ENCODE measurements around the gene MTPN. TPM values are rescaled to one million over a fixed set of nuclear protein-coding genes. Genes with fewer than 3 reads are reported as not detected.

Gene MTPN
- total RNA-seq, 2 experiments from 2014 or later, result 91.3 to 281 TPM

GRCh38 chr7:135970682-135971365 lies 6.3 kb downstream of the MTPN start:
- peaks cover 80% of the 10 kb centered on the region for H3K36me3 ChIP-seq (ENCODE audit: insufficient read depth, low read length)
- H3K9me3 ChIP-seq (ENCODE audit: low read length), result peaks cover 15% of the 10 kb centered on the region; the same call in 1 of the 2 replicates
- H3K4me2 ChIP-seq (ENCODE audit: low read length), result peak overlapping the region; percentile 98
- peak; percentile 80 for DNase-seq (ENCODE audit: low spot score)
- H3K79me2 ChIP-seq (ENCODE audit: insufficient read depth, low read depth, low read length), result peaks cover 97% of the 10 kb centered on the region
- H3K4me3 ChIP-seq (ENCODE audit: low read depth, low read length, poor library complexity, severe bottlenecking), result peak overlapping the region; percentile 97
- peak overlapping the region; percentile 93 for H3K27ac ChIP-seq (ENCODE audit: low read depth, low read length, poor library complexity, severe bottlenecking)
- intact Hi-C loops (cut with micrococcal nuclease; ENCODE audit: unreplicated experiment), result loop anchor here (5.0 to 10.0 kb wide), 2 partner anchors 321 to 406 kb away; no protein-coding TSS in a partner anchor
- no TSS peak for BruUV-seq (replicated peaks)
- H4K20me1 ChIP-seq (ENCODE audit: insufficient read depth, low read length), result peaks cover 54% of the 10 kb centered on the region
- CTCF ChIA-PET (ENCODE audit: unreplicated experiment), result no interaction called here
- no peak for TF ChIP-seq CTCF (conservative IDR thresholded peaks at IDR 0.05; ENCODE audit: low read length)
- no peak for TF ChIP-seq EZH2phosphoT487 (IDR thresholded peaks at IDR 0.05; ENCODE audit: borderline replicate concordance, low read depth, low read length)
- peaks cover 79% of the 10 kb centered on the region for H3K4me1 ChIP-seq (ENCODE audit: insufficient read depth, low read length, poor library complexity, severe bottlenecking)
- POLR2A ChIA-PET, result interaction anchor here (0.7 to 1.6 kb wide), 9 partner anchors 9 to 390 kb away, joined by 3 to 7 read pairs (median 4); no protein-coding TSS in a partner anchor
- no peaks in the 10 kb centered on the region for H3K9me2 ChIP-seq (ENCODE audit: insufficient read depth, low read length)
- H2AFZ ChIP-seq (ENCODE audit: low read length), result no peak overlapping the region

GRCh38 chr7:135970045-135970444 lies 7.1 kb downstream of the MTPN start:
- H3K4me2 ChIP-seq (ENCODE audit: low read length), result peak overlapping the region; percentile 98; the same call in 1 of the 2 replicates
- no peak for DNase-seq (ENCODE audit: low spot score)
- peaks cover 97% of the 10 kb centered on the region for H3K79me2 ChIP-seq (ENCODE audit: insufficient read depth, low read depth, low read length)
- TF ChIP-seq EZH2phosphoT487 (IDR thresholded peaks at IDR 0.05; ENCODE audit: borderline replicate concordance, low read depth, low read length) (no peak), CTCF (conservative IDR thresholded peaks at IDR 0.05; ENCODE audit: low read length) (no peak)
- H3K9me2 ChIP-seq (ENCODE audit: insufficient read depth, low read length), result no peaks in the 10 kb centered on the region
- BruUV-seq (replicated peaks), result no TSS peak
- H3K9me3 ChIP-seq (ENCODE audit: low read length), result peaks cover 15% of the 10 kb centered on the region; the same call in 1 of the 2 replicates
- CTCF ChIA-PET (ENCODE audit: unreplicated experiment), result no interaction called here
- H3K36me3 ChIP-seq (ENCODE audit: insufficient read depth, low read length), result peaks cover 78% of the 10 kb centered on the region
- POLR2A ChIA-PET, result interaction anchor here (0.7 to 1.6 kb wide), 7 partner anchors 12 to 391 kb away, joined by 3 to 7 read pairs (median 4); no protein-coding TSS in a partner anchor
- peaks cover 87% of the 10 kb centered on the region for H3K4me1 ChIP-seq (ENCODE audit: insufficient read depth, low read length, poor library complexity, severe bottlenecking)
- peak overlapping the region; percentile 93 for H3K27ac ChIP-seq (ENCODE audit: low read depth, low read length, poor library complexity, severe bottlenecking)
- no peak overlapping the region for H3K4me3 ChIP-seq (ENCODE audit: low read depth, low read length, poor library complexity, severe bottlenecking)
- intact Hi-C loops (cut with micrococcal nuclease; ENCODE audit: unreplicated experiment), result loop anchor here (5.0 to 10.0 kb wide), 2 partner anchors 322 to 405 kb away; no protein-coding TSS in a partner anchor
- peaks cover 47% of the 10 kb centered on the region for H4K20me1 ChIP-seq (ENCODE audit: insufficient read depth, low read length)
- H2AFZ ChIP-seq (ENCODE audit: low read length), result no peak overlapping the region

Measured in OCI-LY7 (cell line).